H1 (cell line): Measurements from ENCODE around the gene AFAP1L1.

Experiments used
- CTCF ChIP-seq, 3 experiments: IDR thresholded peaks; 1 replicate in 2 of 3; 2 replicates in 1 of 3; pipeline versions ENCODE4 v1.5.1 to v1.6.1; 2011; ENCODE audit warnings: low read length in 3 of 3, mild to moderate bottlenecking in 3 of 3, inconsistent platforms in 2 of 3, low read depth in 1 of 3, moderate library complexity in 1 of 3; ENCODE audit not compliant: insufficient read depth in 1 of 3; ENCODE audit errors: control extremely low read depth in 1 of 3
- GTF2F1 ChIP-seq: IDR thresholded peaks from 2 replicates; pipeline ENCODE4 v1.6.1; 2012; ENCODE audit warnings: low read depth, low read length, improper control_type of control experiment, borderline replicate concordance
- JUND ChIP-seq: IDR thresholded peaks from 2 replicates; pipeline ENCODE4 v1.6.1; 2011; ENCODE audit warnings: mild to moderate bottlenecking, improper control_type of control experiment, low read length
- NRF1 ChIP-seq: IDR thresholded peaks from 2 replicates; pipeline ENCODE4 v1.6.1; 2011; ENCODE audit warnings: mild to moderate bottlenecking, low read depth, low read length, improper control_type of control experiment
- POLR2A ChIP-seq, 2 experiments: IDR thresholded peaks; 1 replicate in 1 of 2; 2 replicates in 1 of 2; pipeline ENCODE4 v1.6.1; 2011; ENCODE audit warnings: low read depth in 2 of 2, low read length in 2 of 2, mild to moderate bottlenecking in 2 of 2; ENCODE audit errors: control extremely low read depth in 1 of 2
- POLR2AphosphoS5 ChIP-seq: IDR thresholded peaks from 2 replicates; pipeline ENCODE4 v1.6.1; 2011; ENCODE audit warnings: low read depth, low read length
- RFX5 ChIP-seq: IDR thresholded peaks from 2 replicates; pipeline ENCODE4 v1.6.1; 2011; ENCODE audit warnings: low read depth, low read length, improper control_type of control experiment, borderline replicate concordance

GRCh38 chr5:149338364-149338763, 66.7 kb downstream of the AFAP1L1 start:
- TF ChIP-seq GTF2F1 (no peak), CTCF (IDR thresholded peaks at IDR 0.05; ENCODE audit: control extremely low read depth in 1 of 3, insufficient read depth in 1 of 3, low read depth in 1 of 3, low read length in 3 of 3) (no peak), POLR2AphosphoS5 (no peak), JUND (no peak), NRF1 (no peak), RFX5 (no peak), POLR2A (IDR thresholded peaks at IDR 0.05; ENCODE audit: control extremely low read depth in 1 of 2, low read depth in 2 of 2, low read length in 2 of 2) (no peak)
